IPS-20b (cell line): Measurements from ENCODE around the gene MGST3.
"Not testable (repeated sequence)": the region's sequence is repeated elsewhere in the genome, so short reads cannot be mapped to it uniquely, and the experiment has no call there.

ENCODE experiments used
- H3K27ac ChIP-seq: one replicate; pipeline ENCODE4 v1.5.1; 2013; ENCODE audit warnings: low read length
- H3K27me3 ChIP-seq: 2 replicates; pipeline ENCODE4 v1.6.1; 2013; ENCODE audit warnings: mild to moderate bottlenecking, low read length, inconsistent platforms; ENCODE audit not compliant: insufficient read depth
- H3K36me3 ChIP-seq: 2 replicates; pipeline ENCODE4 v1.6.1; 2013; ENCODE audit warnings: low read depth, mild to moderate bottlenecking, inconsistent platforms, low read length, moderate library complexity; ENCODE audit not compliant: insufficient read depth
- H3K4me1 ChIP-seq: 2 replicates; pipeline ENCODE4 v1.6.1; 2013; ENCODE audit warnings: mild to moderate bottlenecking, control low read depth, inconsistent platforms, low read length, moderate library complexity; ENCODE audit not compliant: insufficient read depth
- H3K4me3 ChIP-seq: 2 replicates; pipeline ENCODE4 v1.5.1; 2013; ENCODE audit warnings: mild to moderate bottlenecking, low read length, inconsistent platforms
- H3K9ac ChIP-seq: 2 replicates; pipeline ENCODE4 v1.6.1; 2013; ENCODE audit warnings: low read depth, mild to moderate bottlenecking, inconsistent platforms, low read length, moderate library complexity
- H3K9me3 ChIP-seq: 2 replicates; pipeline ENCODE4 v1.6.1; 2013; ENCODE audit warnings: mild to moderate bottlenecking, low read depth, low read length, inconsistent platforms; ENCODE audit not compliant: insufficient read depth

MGST3 gene

DNA sequence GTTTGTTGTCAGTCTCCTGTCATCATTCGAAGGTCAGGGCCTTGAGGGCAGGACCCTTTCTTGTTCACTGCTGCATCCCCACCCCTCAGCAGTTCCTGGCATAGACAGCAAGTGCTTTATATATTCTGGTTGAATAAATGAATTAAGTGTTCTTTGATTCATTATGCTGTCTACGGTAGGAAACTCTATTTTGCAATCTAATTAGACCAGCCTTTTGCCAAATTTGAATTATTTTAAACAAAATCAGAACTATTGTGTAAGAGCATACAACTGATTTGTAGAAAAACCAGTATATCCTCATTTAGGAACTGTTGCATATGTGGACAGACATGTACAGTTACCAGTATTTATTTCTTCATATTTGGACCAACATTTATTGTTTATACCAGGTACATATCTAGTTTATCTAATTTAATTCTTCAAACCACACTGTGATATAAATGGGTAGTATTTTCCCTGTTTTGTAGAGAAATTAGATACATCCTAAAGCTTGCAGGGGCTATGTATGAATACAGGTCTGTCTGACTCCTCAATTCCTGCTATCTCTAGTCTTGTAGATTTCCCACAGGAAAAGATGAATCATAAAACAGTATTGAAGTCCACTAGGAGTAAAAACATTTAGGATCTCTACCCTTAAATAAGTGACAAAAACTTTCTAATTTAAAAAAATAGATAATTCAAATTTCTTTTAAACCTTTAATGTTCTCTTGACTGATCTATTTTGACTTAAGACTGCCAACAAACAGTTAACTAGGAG lies 10.4 kb downstream of the MGST3 start:
- peaks cover 6% of the 10 kb centered on the region; the same call in 1 of the 2 replicates for H3K4me1 ChIP-seq
- no peaks in the 10 kb centered on the region for H3K27me3 ChIP-seq
- H3K36me3 ChIP-seq, result 0 out of 2 replicates have a peak, but pooled peaks cover 4% of the 10 kb centered on the region
- no peak overlapping the region for H3K9ac ChIP-seq
- H3K9me3 ChIP-seq, result no peaks in the 10 kb centered on the region
- H3K4me3 ChIP-seq, result no peak overlapping the region
- H3K27ac ChIP-seq, result no peak overlapping the region

DNA sequence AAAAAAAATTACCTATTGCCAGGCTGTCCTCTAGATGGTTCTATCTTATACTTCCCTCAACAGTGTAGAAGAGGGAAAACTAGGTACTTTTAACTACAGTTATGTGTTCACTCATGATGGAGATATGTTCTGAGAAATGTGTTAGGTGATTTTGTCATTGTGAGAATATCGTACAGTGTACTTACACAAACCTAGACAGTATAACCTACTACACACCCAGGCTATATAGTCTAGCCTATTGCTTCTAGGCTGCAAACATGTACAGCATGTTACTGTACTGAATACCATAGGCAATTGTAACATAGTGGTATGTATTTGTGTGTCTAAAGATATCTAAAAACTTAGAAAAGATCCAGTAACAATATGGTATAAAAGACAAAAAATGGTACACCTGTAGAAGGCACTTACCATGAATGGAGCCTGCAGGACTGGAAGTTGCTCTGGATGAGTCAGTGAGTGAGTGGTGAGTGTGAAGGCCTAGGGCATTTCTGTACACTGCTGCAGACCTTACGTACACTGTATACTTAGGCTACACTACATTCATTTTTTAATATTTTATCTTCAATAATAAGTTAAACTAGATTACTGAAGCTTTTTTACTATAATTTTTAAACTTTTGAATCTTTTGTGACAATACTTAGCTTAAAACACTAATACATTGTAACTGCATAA lies 13.2 kb downstream of the MGST3 start:
- no peak overlapping the region for H3K4me3 ChIP-seq
- H3K27ac ChIP-seq, result no peak overlapping the region
- H3K9me3 ChIP-seq, result no peaks in the 10 kb centered on the region
- H3K36me3 ChIP-seq, result no peaks in the 10 kb centered on the region
- no peak overlapping the region for H3K9ac ChIP-seq
- H3K4me1 ChIP-seq, result no peaks in the 10 kb centered on the region
- H3K27me3 ChIP-seq, result no peaks in the 10 kb centered on the region

GRCh38 chr1:165645654-165646366 lies 14.8 kb downstream of the MGST3 start:
- H3K4me3 ChIP-seq, result no peak overlapping the region
- no peak overlapping the region for H3K27ac ChIP-seq
- no peak overlapping the region for H3K9ac ChIP-seq
- H3K27me3 ChIP-seq, result no peaks in the 10 kb centered on the region
- H3K4me1 ChIP-seq, result no peaks in the 10 kb centered on the region
- no peaks in the 10 kb centered on the region for H3K9me3 ChIP-seq
- H3K36me3 ChIP-seq, result peaks cover 8% of the 10 kb centered on the region; the same call in 1 of the 2 replicates

GRCh38 chr1:165647517-165647916 lies 16.5 kb downstream of the MGST3 start:
- Histone ChIP-seq H3K9ac (no peak overlapping the region), H3K4me1 (no peaks in the 10 kb centered on the region), H3K27ac (no peak overlapping the region), H3K36me3 (peaks cover 18% of the 10 kb centered on the region; the same call in 1 of the 2 replicates), H3K27me3 (no peaks in the 10 kb centered on the region), H3K9me3 (no peaks in the 10 kb centered on the region), H3K4me3 (no peak overlapping the region)

DNA sequence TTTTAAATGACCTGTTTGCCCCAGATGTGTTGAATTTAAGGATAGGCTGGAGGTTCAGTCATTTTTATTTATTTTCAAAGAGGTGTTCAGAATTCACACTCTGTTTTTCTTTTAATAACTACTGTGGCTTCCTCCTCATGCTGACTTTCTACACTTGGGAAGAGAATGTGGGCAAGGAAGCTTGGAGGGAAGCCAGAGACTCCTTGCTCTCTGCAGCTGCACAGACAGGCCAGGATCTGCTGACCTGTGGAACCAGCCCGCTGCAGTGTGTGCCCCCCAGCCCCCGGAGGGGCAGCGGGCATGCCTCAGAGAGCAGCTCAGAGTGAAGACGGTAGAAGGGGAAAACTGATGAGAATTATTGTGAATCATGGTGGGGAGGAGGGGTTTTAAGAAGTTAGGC lies 16.9 kb downstream of the MGST3 start:
- H3K9ac ChIP-seq, result no peak overlapping the region
- no peak overlapping the region for H3K27ac ChIP-seq
- H3K4me1 ChIP-seq, result no peaks in the 10 kb centered on the region
- H3K27me3 ChIP-seq, result no peaks in the 10 kb centered on the region
- H3K36me3 ChIP-seq, result peaks cover 18% of the 10 kb centered on the region
- no peak overlapping the region for H3K4me3 ChIP-seq
- no peaks in the 10 kb centered on the region for H3K9me3 ChIP-seq

DNA sequence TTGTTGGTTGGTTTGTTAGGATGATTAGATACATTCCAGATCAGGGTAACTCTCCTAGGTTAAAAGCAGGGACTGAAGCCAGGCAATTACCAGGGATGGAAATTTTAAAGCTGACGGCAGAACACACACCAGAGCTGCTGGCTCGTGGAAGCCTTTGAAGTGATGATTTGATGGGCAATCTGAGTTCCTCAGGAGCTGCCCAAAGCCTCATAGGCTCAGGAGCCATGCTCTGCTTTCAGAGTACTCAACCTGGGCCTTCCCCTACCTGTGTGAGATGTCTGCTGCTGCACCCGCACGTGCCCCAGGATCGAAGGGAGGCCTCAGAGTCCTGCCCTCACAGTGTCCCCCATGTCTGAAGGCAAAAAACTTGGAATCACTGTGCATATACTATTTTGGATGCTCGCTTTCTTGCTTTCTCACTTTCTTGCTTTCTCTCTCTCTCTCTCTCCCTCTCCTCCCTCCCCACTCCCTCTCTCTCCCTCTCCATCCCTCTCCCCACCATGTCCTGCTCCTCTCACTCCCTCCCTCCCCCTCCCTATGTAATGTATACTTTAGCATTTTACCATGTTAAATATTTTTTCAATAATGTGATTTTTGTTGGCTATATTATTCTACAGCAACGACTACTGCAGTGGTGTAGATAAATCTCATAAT lies 18.0 kb downstream of the MGST3 start:
- H3K4me1 ChIP-seq, result no peaks in the 10 kb centered on the region
- no peak overlapping the region for H3K9ac ChIP-seq
- no peak overlapping the region for H3K27ac ChIP-seq
- no peaks in the 10 kb centered on the region for H3K9me3 ChIP-seq
- H3K4me3 ChIP-seq, result no peak overlapping the region
- no peaks in the 10 kb centered on the region for H3K27me3 ChIP-seq
- peaks cover 22% of the 10 kb centered on the region for H3K36me3 ChIP-seq

DNA sequence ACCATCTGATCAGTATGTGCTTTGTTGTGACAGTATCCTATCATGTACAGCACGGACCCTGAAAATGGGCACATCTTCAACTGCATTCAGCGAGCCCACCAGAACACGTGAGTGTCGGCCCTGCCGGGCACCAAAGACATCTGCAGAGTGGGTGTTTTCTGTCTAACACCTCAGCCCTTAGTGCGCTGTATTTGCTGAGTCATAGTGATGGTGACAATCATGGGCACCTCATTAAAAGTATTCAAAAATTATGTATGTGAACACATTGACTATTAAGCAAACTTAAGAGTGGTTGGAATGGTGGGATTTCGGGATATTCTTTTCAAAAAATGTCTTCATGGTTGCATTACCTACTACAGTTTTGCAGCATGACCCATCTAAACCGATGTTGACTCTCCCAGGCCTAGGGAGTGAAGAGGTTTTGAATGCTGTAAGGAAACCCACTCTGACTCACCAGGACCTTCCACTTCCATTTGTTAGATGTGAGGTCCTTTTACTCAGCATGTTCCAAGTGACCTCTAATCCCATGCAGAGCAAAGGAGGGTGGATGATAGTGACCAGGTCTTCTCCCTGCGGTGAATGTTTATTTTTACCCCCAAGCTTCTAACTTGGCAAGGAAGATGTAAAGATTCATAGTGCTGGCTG lies 20.1 kb downstream of the MGST3 start:
- Histone ChIP-seq H3K36me3 (peaks cover 33% of the 10 kb centered on the region), H3K4me3 (no peak overlapping the region), H3K27me3 (no peaks in the 10 kb centered on the region), H3K27ac (no peak overlapping the region), H3K9ac (no peak overlapping the region), H3K9me3 (no peaks in the 10 kb centered on the region), H3K4me1 (no peaks in the 10 kb centered on the region)

GRCh38 chr1:165658766-165659580 lies 27.9 kb downstream of the MGST3 start:
- peaks cover 48% of the 10 kb centered on the region for H3K36me3 ChIP-seq

DNA sequence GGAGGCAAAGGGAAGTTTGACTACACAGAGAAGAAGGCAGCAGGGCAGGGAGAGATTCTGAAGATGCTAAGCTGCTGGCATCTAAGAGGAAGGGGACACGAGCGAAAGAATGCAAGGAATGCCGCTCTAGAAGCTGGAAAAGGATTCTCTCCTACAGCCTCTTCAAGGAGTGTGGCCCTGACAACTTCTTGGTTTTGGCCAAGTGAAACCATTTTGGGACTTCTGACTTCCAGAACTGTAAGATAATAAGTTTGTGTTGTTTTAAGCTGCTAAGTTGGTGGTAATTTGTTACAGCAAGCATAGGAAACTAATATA lies 28.5 kb downstream of the MGST3 start:
- Histone ChIP-seq H3K9me3 (no peaks in the 10 kb centered on the region), H3K9ac (no peak overlapping the region), H3K36me3 (peaks cover 48% of the 10 kb centered on the region), H3K4me1 (peaks cover 3% of the 10 kb centered on the region; the same call in 1 of the 2 replicates), H3K4me3 (no peak overlapping the region), H3K27ac (no peak overlapping the region), H3K27me3 (no peaks in the 10 kb centered on the region)

More at GRCh38 chr1:165658766-165659580, 27.9 kb downstream of the MGST3 start:
- H3K27me3 ChIP-seq, H3K4me1 ChIP-seq, H3K9ac ChIP-seq, H3K27ac ChIP-seq, H3K4me3 ChIP-seq, H3K9me3 ChIP-seq: not testable (repeated sequence)

GRCh38 chr1:165661703-165662102 lies 30.7 kb downstream of the MGST3 start:
- H3K27ac ChIP-seq, result no peak overlapping the region
- H3K4me1 ChIP-seq, result peaks cover 3% of the 10 kb centered on the region; the same call in 1 of the 2 replicates
- no peaks in the 10 kb centered on the region for H3K9me3 ChIP-seq
- H3K36me3 ChIP-seq, result peaks cover 62% of the 10 kb centered on the region
- no peak overlapping the region for H3K4me3 ChIP-seq
- H3K27me3 ChIP-seq, result no peaks in the 10 kb centered on the region
- H3K9ac ChIP-seq, result no peak overlapping the region
